ENCODE data around the gene TNNC1. TPM values are rescaled to one million over a fixed set of nuclear protein-coding genes. Genes with fewer than 3 reads are reported as not detected.

Gene TNNC1
- total RNA-seq, 1 donor from 2014 or later, result 5.7 TPM

GRCh38 chr3:52407779-52408178, 46.1 kb downstream of the TNNC1 start:
- DNase-seq (ENCODE audit: low read depth), result no peak
- H3K4me3 ChIP-seq (ENCODE audit: low read depth, low read length), result no peak overlapping the region
- TF ChIP-seq CTCF (IDR thresholded peaks at IDR 0.05; ENCODE audit: insufficient read depth, low read length, poor library complexity, severe bottlenecking), result no peak
- H3K27me3 ChIP-seq (ENCODE audit: control insufficient read depth, insufficient read depth, low read length), result no peaks in the 10 kb centered on the region
- peaks cover 6% of the 10 kb centered on the region for H3K36me3 ChIP-seq (ENCODE audit: control insufficient read depth, insufficient read depth, low read length)

- peaks cover 6% of the 10 kb centered on the region for H3K36me3 ChIP-seq (ENCODE audit: control insufficient read depth, insufficient read depth, low read length)
- no peak for TF ChIP-seq CTCF (IDR thresholded peaks at IDR 0.05; ENCODE audit: insufficient read depth, low read length, poor library complexity, severe bottlenecking)
- H3K27me3 ChIP-seq (ENCODE audit: control insufficient read depth, insufficient read depth, low read length), result no peaks in the 10 kb centered on the region
- no peak for DNase-seq (ENCODE audit: low read depth)
- H3K4me3 ChIP-seq (ENCODE audit: low read depth, low read length), result no peak overlapping the region
These were observed 46.9 kb downstream of the TNNC1 start for GRCh38 chr3:52406791-52407510.

- DNase-seq (ENCODE audit: low read depth), result no peak
- TF ChIP-seq CTCF (IDR thresholded peaks at IDR 0.05; ENCODE audit: insufficient read depth, low read length, poor library complexity, severe bottlenecking), result no peak
- Histone ChIP-seq H3K27me3 (ENCODE audit: control insufficient read depth, insufficient read depth, low read length) (no peaks in the 10 kb centered on the region), H3K4me3 (ENCODE audit: low read depth, low read length) (no peak overlapping the region), H3K36me3 (ENCODE audit: control insufficient read depth, insufficient read depth, low read length) (peaks cover 7% of the 10 kb centered on the region)
These were observed 47.6 kb downstream of the TNNC1 start for GRCh38 chr3:52406231-52406661.

- TF ChIP-seq CTCF (IDR thresholded peaks at IDR 0.05; ENCODE audit: insufficient read depth, low read length, poor library complexity, severe bottlenecking), result no peak
- H3K4me3 ChIP-seq (ENCODE audit: low read depth, low read length), result no peak overlapping the region
- no peaks in the 10 kb centered on the region for H3K27me3 ChIP-seq (ENCODE audit: control insufficient read depth, insufficient read depth, low read length)
- DNase-seq (ENCODE audit: low read depth), result no peak
- peaks cover 8% of the 10 kb centered on the region for H3K36me3 ChIP-seq (ENCODE audit: control insufficient read depth, insufficient read depth, low read length)
These were observed 48.2 kb downstream of the TNNC1 start for GRCh38 chr3:52405601-52406110.

- Histone ChIP-seq H3K4me3 (ENCODE audit: low read depth, low read length) (no peak overlapping the region), H3K36me3 (ENCODE audit: control insufficient read depth, insufficient read depth, low read length) (peaks cover 8% of the 10 kb centered on the region), H3K27me3 (ENCODE audit: control insufficient read depth, insufficient read depth, low read length) (no peaks in the 10 kb centered on the region)
- DNase-seq (ENCODE audit: low read depth), result no peak
- no peak for TF ChIP-seq CTCF (IDR thresholded peaks at IDR 0.05; ENCODE audit: insufficient read depth, low read length, poor library complexity, severe bottlenecking)
These were observed 48.8 kb downstream of the TNNC1 start for GRCh38 chr3:52405066-52405465.

- no peak for TF ChIP-seq CTCF (IDR thresholded peaks at IDR 0.05; ENCODE audit: insufficient read depth, low read length, poor library complexity, severe bottlenecking)
- Histone ChIP-seq H3K36me3 (ENCODE audit: control insufficient read depth, insufficient read depth, low read length) (peaks cover 8% of the 10 kb centered on the region), H3K27me3 (ENCODE audit: control insufficient read depth, insufficient read depth, low read length) (no peaks in the 10 kb centered on the region), H3K4me3 (ENCODE audit: low read depth, low read length) (no peak overlapping the region)
- no peak for DNase-seq (ENCODE audit: low read depth)
These were observed 49.5 kb downstream of the TNNC1 start for GRCh38 chr3:52404391-52404790.

All from kidney epithelial cell (primary cell).